ENCODE data around the gene CTCF. TPM values are rescaled to one million over a fixed set of nuclear protein-coding genes. Genes with fewer than 3 reads are reported as not detected.

Gene CTCF
- total RNA-seq, 1 donor from 2014 or later, result 40.0 TPM

GRCh38 chr16:67679935-67680897, 117.9 kb downstream of the CTCF start:
- DNase-seq, result no peak

GRCh38 chr16:67683767-67684166, 121.4 kb downstream of the CTCF start:
- DNase-seq, result no peak

DNA sequence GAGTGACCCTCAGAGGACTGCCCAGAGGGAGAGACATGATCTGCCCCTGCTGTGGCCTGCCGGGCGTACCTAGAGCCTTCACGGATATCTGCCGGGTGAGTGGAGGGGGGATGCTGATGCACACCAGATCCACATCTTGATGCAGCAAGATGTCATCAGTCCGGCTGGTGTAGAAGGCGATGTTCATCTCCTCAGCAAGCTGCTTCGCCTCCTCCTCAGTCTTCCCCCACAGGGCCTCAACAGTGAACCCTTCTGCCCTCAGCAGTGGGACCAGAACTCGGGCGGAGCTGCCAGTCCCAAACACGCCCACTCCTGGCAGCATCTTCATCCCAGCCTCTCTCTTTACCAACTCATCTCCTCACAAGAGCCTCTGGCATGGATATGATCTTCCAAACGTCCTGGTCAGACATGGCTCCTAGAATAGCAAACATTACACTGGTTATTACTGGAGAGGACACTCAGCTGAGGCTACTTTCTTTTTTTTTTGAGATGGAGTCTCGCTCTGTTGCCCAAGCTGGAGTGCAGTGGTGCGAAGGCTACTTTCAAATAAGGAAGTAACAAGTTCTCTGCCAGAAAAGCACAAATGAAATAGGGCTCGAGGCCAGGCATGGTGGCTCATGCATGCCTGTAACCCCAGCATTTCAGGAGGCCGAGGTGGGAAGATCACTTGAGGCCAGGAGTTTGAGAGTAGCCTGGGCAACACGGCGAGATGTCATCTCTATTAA, 123.2 kb downstream of the CTCF start:
- DNase-seq, result no peak

Small RNA genes within 50 kb of the gene (small RNA-seq; reads per million reads assigned to genes)
- gene AC027682.3 (ENCODE audit: low replicate concordance), result not detected

Other genes with a start within 250 kb of the CTCF start
- 0.10 TPM for gene KCTD19, start 235.8 kb upstream of the CTCF start, total RNA-seq
- 0.41 TPM for gene LRRC36, start 235.7 kb upstream of the CTCF start, total RNA-seq
- 135 TPM for gene TPPP3, start 169.0 kb upstream of the CTCF start, total RNA-seq
- 14.2 TPM for gene ZDHHC1, start 146.0 kb upstream of the CTCF start, total RNA-seq
- 7.8 TPM for gene HSD11B2, start 131.4 kb upstream of the CTCF start, total RNA-seq
- gene ATP6V0D1, start 81.4 kb upstream of the CTCF start, total RNA-seq, result 90.3 TPM
- not detected for gene AGRP, start 79.0 kb upstream of the CTCF start, total RNA-seq
- gene RIPOR1, start 33.7 kb upstream of the CTCF start, total RNA-seq, result 50.5 TPM
- 2.3 TPM for gene CARMIL2, start 82.6 kb downstream of the CTCF start, total RNA-seq
- 7.3 TPM for gene ACD, start 97.7 kb downstream of the CTCF start, total RNA-seq
- 2.2 TPM for gene PARD6A, start 98.4 kb downstream of the CTCF start, total RNA-seq
- 13.6 TPM for gene ENKD1, start 104.2 kb downstream of the CTCF start, total RNA-seq
- gene C16orf86, start 104.3 kb downstream of the CTCF start, total RNA-seq, result 3.4 TPM
- gene GFOD2, start 156.8 kb downstream of the CTCF start, total RNA-seq, result 12.5 TPM
- 10.5 TPM for gene RANBP10, start 244.0 kb downstream of the CTCF start, total RNA-seq
- gene TSNAXIP1, start 244.4 kb downstream of the CTCF start, total RNA-seq, result 1.1 TPM

Measured in tongue (tissue), 3 donors.